Adipocyte (in vitro differentiated cells): ENCODE data around the gene KIAA0319L.
A peak's percentile ranks its signal among the peaks of the same experiment; 100 is the strongest.
"Not testable (repeated sequence)": the region's sequence is repeated elsewhere in the genome, so short reads cannot be mapped to it uniquely, and the experiment has no call there.

Source experiments
- DNase-seq: peaks from one replicate; pipeline ENCODE4 v3.0.0-alpha.2; 2015; ENCODE audit warnings: low read depth
- H3K27me3 ChIP-seq: replicated peaks from 2 replicates; pipeline ENCODE4 v1.7.0; 2013; ENCODE audit warnings: mild to moderate bottlenecking, low read length, moderate library complexity; ENCODE audit not compliant: control insufficient read depth, insufficient read depth
- H3K36me3 ChIP-seq: 2 replicates; pipeline ENCODE4 v1.7.0; 2013; ENCODE audit warnings: low read length, mild to moderate bottlenecking, moderate library complexity; ENCODE audit not compliant: control insufficient read depth, insufficient read depth, severe bottlenecking
- H3K4me1 ChIP-seq: 2 replicates; pipeline ENCODE4 v1.7.0; 2013; ENCODE audit warnings: mild to moderate bottlenecking, low read length, moderate library complexity; ENCODE audit not compliant: control insufficient read depth, insufficient read depth
- H3K4me3 ChIP-seq: 2 replicates; pipeline ENCODE4 v1.7.0; 2013; ENCODE audit warnings: mild to moderate bottlenecking, low read length, moderate library complexity
- H3K9ac ChIP-seq: 2 replicates; pipeline ENCODE4 v1.7.0; 2013; ENCODE audit warnings: mild to moderate bottlenecking, low read length, moderate library complexity
- H3K9me3 ChIP-seq: 2 replicates; pipeline ENCODE4 v1.7.0; 2013; ENCODE audit warnings: mild to moderate bottlenecking, low read length, moderate library complexity; ENCODE audit not compliant: control insufficient read depth

Gene KIAA0319L

GRCh38 chr1:35499652-35500176 is 57.5 kb downstream of the KIAA0319L start:
- no peak overlapping the region for H3K9ac ChIP-seq
- no peaks in the 10 kb centered on the region for H3K27me3 ChIP-seq
- no peaks in the 10 kb centered on the region for H3K36me3 ChIP-seq
- H3K4me3 ChIP-seq: no peak overlapping the region
- no peaks in the 10 kb centered on the region for H3K9me3 ChIP-seq
- DNase-seq: no peak
- H3K4me1 ChIP-seq: no peaks in the 10 kb centered on the region

- H3K9ac ChIP-seq: no peak overlapping the region
- no peak overlapping the region for H3K4me3 ChIP-seq
- H3K36me3 ChIP-seq: no peaks in the 10 kb centered on the region
- H3K9me3 ChIP-seq: no peaks in the 10 kb centered on the region
- H3K4me1 ChIP-seq: no peaks in the 10 kb centered on the region
- H3K27me3 ChIP-seq: no peaks in the 10 kb centered on the region
- no peak for DNase-seq
Observed at GRCh38 chr1:35499231-35499630, 58.0 kb downstream of the KIAA0319L start.

DNA sequence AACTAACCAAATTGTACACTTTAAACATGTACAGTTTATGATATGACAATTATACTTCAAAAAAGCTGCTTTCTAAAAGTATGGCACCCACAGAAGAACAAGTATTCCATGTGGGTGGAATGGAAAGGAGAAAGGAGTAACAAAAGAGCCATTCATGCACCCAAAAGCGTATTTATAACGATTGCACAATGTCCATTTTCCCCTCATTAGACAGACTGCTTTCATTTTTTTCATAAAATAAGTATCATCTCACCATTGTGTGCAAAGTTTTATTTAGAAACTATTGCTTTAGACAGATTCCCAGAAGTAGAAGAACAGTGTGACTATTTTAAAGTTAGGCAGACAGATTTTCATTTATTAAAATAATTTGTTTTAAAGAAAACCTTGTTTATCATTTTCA is 59.6 kb downstream of the KIAA0319L start:
- DNase-seq: no peak
- no peaks in the 10 kb centered on the region for H3K27me3 ChIP-seq

DNA sequence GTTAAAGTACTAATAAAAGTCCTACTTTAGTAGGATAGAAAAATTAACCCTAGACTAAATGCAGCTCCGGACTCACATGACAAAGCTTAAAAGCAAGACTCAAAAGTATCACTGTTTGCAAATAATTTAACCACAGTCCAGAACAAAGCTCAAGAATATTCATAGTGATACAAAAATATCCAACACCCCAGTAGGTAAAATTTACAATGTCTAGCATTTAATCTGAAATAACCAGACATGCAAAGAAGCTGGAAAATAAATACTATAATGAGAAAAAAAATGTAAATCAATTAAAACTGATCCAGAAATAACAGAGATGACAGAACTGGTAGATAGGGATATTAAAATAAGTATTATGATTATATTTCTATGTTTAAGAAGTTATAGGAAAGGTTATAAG is 67.0 kb downstream of the KIAA0319L start:
- H3K27me3 ChIP-seq: no peaks in the 10 kb centered on the region

More for the DNA sequence above, 59.6 kb downstream of the KIAA0319L start:
- peaks cover 3% of the 10 kb centered on the region for H3K9me3 ChIP-seq
- peaks cover 2% of the 10 kb centered on the region for H3K36me3 ChIP-seq
- no peak overlapping the region for H3K4me3 ChIP-seq
- no peaks in the 10 kb centered on the region for H3K4me1 ChIP-seq
- no peak overlapping the region for H3K9ac ChIP-seq

DNA sequence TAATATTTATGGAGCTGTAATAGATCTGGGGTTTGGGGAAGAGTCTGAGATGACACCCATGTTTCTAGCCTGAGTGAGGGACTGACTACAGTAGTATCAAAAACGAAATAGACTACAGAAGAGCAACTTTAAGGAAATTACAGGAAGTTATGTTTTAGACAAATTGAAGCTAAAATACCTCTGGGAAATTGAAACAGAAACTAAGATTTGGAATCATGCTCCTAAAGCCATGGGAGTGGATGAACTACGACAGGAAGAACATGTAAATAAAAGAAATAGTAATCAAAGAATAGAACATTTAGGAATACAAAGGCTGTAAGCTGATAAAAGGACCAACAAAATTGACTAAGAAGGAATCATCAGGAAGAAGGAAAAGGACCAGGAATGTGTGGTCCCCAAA is 68.9 kb downstream of the KIAA0319L start:
- H3K27me3 ChIP-seq: no peaks in the 10 kb centered on the region
- H3K4me3 ChIP-seq: peak overlapping the region; percentile 68
- H3K9ac ChIP-seq: peak overlapping the region; percentile 42
- peaks cover 9% of the 10 kb centered on the region for H3K4me1 ChIP-seq
- peaks cover 4% of the 10 kb centered on the region for H3K9me3 ChIP-seq
- DNase-seq: no peak
- peaks cover 2% of the 10 kb centered on the region for H3K36me3 ChIP-seq

More for the DNA sequence above, 67.0 kb downstream of the KIAA0319L start:
- DNase-seq: no peak
- Histone ChIP-seq H3K36me3 (peaks cover 2% of the 10 kb centered on the region), H3K4me3 (no peak overlapping the region), H3K9ac (no peak overlapping the region), H3K4me1 (peaks cover 9% of the 10 kb centered on the region), H3K9me3 (peaks cover 4% of the 10 kb centered on the region)

DNA sequence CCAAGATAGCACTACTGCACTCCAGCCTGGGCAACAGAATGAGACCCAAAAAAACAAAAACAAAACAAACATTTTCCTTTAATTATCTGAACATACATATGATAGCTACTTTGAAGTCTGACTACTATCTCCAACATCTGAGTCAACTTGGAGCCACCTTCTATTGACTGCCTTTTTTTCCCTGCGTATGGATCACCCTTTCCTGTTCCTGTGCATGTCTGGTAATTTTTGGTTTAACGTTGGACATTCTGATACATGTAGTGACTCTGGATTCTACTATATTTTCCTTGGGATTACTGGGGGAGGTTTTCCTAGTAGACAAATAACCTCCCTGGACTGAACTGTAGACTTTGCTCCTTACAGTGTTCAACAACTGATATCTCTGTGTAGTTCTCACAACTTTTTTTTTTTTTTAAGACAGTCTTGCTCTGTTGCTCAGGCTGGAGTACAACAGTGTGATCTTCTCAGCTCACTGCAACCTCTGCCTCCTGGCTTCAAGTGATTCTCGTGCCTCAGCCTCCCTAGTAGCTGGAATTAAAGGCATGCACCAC is 70.3 kb downstream of the KIAA0319L start:
- Histone ChIP-seq H3K4me1 (peaks cover 9% of the 10 kb centered on the region), H3K36me3 (no peaks in the 10 kb centered on the region), H3K9ac (no peak overlapping the region), H3K4me3 (no peak overlapping the region), H3K27me3 (no peaks in the 10 kb centered on the region), H3K9me3 (no peaks in the 10 kb centered on the region)
- no peak for DNase-seq

- Histone ChIP-seq H3K4me3 (no peak overlapping the region), H3K36me3 (peaks cover 13% of the 10 kb centered on the region), H3K27me3 (no peaks in the 10 kb centered on the region), H3K9ac (no peak overlapping the region), H3K4me1 (no peaks in the 10 kb centered on the region), H3K9me3 (no peaks in the 10 kb centered on the region)
- DNase-seq: no peak
Observed at GRCh38 chr1:35481229-35481628, 76.0 kb downstream of the KIAA0319L start.

- H3K9me3 ChIP-seq: no peaks in the 10 kb centered on the region
- no peak for DNase-seq
- no peaks in the 10 kb centered on the region for H3K27me3 ChIP-seq
- no peak overlapping the region for H3K9ac ChIP-seq
- H3K4me1 ChIP-seq: peaks cover 7% of the 10 kb centered on the region
- H3K4me3 ChIP-seq: no peak overlapping the region
- H3K36me3 ChIP-seq: peaks cover 13% of the 10 kb centered on the region
Observed at GRCh38 chr1:35477870-35478269, 79.3 kb downstream of the KIAA0319L start.

- Histone ChIP-seq H3K27me3 (no peaks in the 10 kb centered on the region), H3K4me1 (peaks cover 15% of the 10 kb centered on the region), H3K36me3 (peaks cover 13% of the 10 kb centered on the region), H3K9ac (no peak overlapping the region), H3K4me3 (no peak overlapping the region), H3K9me3 (no peaks in the 10 kb centered on the region)
- peak; percentile 46 for DNase-seq
Observed at GRCh38 chr1:35475856-35476674, 81.1 kb downstream of the KIAA0319L start.

DNA sequence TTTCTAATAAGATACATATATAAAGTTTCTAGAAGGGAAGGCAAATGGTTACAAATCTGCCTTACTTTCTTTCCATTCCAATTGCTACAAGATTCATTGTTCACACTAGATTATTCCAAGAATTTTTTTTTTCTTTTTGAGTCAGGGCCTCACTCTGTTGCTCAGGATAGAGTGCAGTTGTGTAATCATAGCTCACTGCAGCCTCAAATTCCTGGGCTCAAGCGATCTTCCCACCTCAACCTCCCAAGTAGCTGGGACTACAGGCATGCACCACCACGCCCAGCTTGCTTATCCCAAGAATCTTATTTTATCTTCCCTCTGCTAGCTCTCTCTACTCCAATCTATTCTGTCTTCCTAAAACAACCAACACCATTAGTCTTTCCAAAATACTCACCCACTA is 81.8 kb downstream of the KIAA0319L start:
- Histone ChIP-seq H3K4me1 (peaks cover 20% of the 10 kb centered on the region), H3K27me3 (no peaks in the 10 kb centered on the region), H3K4me3 (no peak overlapping the region), H3K36me3 (peaks cover 13% of the 10 kb centered on the region), H3K9me3 (no peaks in the 10 kb centered on the region), H3K9ac (no peak overlapping the region)
- peak; percentile 19 for DNase-seq

GRCh38 chr1:35473216-35473615 is 84.0 kb downstream of the KIAA0319L start:
- not testable (repeated sequence) for H3K27me3 ChIP-seq, H3K4me3 ChIP-seq, H3K9me3 ChIP-seq, DNase-seq, H3K9ac ChIP-seq
- peaks cover 10% of the 10 kb centered on the region for H3K36me3 ChIP-seq
- peaks cover 20% of the 10 kb centered on the region for H3K4me1 ChIP-seq
